ENCODE results near the gene SLC7A5.

- TF ChIP-seq CTCF (IDR thresholded peaks at IDR 0.05; ENCODE audit: low read length) (no peak), EZH2 (IDR thresholded peaks at IDR 0.05; ENCODE audit: borderline replicate concordance, low read length) (no peak)
These were observed 74.7 kb downstream of the SLC7A5 start for GRCh38 chr16:87794485-87795078.
